Activated CD4-positive, alpha-beta T cell treated with anti-CD3 and anti-CD28 coated beads, Interleukin-2, amount 50 U/mL, for 4 hours (primary cell): Measurements from ENCODE around the gene SH3BP4.

ENCODE experiments used
- DNase-seq, 2 experiments: peaks; one replicate each; pipeline ENCODE4 v3.0.0-alpha.2; 2020

Gene SH3BP4

GRCh38 chr2:234983011-234983726 is 31.4 kb downstream of the SH3BP4 start:
- no peak for DNase-seq

- DNase-seq = no peak
These were observed 33.9 kb downstream of the SH3BP4 start for GRCh38 chr2:234985608-234986245.

DNA sequence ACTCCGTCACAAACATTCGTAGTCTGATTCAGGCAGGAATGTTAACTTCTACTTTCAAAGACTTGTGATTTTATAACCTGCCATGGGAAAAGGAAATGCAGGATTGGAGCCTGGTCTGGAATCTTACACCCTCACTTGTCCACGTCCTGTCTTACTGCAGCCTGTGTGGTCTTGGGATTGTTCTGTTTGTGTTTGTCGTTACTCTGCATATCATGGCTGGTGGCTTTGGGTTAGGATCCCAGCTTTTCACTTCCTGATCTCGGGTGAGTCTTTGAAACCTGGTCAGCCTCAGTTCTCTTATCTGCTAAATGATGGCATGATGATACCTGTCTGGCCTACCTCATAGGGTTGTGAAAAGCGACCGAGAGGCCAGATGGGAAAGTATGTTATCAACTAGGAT is 34.6 kb downstream of the SH3BP4 start:
- no peak for DNase-seq

- no peak for DNase-seq
These were observed 35.3 kb downstream of the SH3BP4 start for GRCh38 chr2:234986876-234987720.

DNA sequence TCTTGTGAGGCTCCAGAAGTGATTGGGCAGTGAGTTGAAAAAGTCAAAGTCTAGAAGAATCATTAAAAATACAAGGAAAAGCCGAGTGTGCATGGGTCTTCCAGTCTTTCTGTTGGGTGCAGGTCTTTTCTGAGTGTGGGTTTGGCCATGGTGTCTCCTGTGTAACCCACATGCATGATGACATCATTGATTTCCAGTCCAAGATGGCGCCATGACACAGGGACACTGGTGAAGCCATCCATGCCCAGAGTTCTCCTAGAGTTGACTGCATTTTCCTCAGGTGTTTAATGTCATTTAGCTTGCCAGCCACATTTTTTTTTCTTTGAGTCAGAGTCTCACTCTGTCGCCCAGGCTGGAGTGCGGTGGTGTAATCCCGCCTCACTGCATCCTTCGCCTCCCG is 35.9 kb downstream of the SH3BP4 start:
- no peak for DNase-seq

DNA sequence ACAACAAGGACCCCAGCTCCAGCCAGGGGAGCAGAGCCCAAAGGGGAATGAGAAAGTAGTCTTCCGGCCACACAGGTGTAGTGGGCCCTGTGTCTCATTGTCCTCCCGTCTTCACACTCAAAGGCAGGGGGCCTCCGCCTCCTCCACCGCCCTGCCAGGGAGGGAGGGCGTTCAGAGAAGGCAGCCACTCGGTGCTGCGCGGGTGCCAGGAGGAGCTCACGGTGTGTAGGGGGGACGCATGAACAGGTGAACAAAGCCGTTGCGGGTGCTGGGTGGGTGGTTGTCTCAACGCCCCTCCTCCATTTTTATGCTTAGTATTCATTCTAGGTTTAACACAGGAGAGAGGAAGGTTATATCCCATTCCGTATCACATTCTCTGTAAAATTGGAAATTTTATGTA is 36.7 kb downstream of the SH3BP4 start:
- DNase-seq = no peak

DNA sequence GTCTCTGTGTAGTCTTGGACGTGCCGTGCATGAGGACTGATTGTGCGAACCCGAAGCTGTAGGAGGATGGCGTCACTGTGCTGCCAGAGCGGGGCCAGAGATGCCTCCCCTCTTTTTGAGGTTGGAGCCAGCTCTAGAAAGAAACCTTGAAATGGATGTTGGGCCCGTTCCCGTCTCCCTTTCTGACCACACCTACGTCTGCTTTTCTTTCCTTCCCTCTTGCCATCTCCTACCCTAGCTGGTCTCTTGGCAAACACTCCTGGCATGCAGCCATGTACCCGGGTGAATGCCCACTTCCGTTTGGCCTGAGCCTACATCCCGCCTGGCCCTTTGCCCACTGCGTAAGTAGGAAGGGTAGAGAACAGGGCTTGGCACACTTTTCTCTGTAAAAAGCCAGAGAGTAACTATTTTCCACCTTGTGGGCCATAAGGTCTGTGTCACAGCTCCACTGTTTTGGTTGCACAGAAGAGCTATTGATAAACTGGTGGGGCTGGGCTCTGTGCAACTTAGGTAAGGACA is 37.4 kb downstream of the SH3BP4 start:
- DNase-seq = no peak

DNA sequence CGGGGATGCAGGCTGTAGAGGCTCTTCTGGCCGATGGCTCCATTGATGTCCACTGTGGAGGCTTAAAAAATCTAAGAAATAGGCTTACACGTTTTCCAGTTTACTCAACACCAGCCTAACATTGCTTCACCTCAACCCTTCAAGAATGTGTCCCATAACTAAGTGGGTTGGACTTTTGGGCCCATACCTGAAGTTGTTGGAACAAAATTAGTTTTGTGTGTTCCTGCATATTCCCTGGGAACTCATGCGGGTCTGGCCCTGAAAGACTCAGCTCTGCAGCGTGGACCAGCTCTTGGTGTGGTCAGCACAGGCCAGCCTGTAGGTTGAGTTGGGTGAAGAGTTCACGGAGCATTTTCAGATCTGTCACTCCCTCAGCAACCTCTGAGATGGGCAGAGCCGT is 38.5 kb downstream of the SH3BP4 start:
- DNase-seq = no peak

DNA sequence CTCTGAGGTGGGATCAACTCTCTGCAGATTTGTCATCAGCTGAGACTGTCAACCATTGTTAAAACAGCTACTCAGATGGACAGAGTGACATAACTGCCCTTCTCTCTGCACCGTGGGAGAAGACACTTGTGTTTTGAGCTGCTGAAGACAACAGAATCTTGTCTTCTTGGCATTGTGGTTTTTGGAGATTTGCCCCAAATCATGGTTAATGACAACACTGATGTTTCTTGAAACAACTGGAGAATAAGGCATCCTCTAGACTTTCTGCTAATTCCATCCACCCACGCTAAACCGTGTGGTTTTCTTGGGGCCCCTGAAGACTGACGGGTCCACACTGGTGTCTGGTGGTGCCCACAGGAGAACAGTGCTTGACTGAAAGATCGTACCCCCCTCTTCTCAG is 39.5 kb downstream of the SH3BP4 start:
- DNase-seq = no peak

GRCh38 chr2:234991793-234992192 is 40.0 kb downstream of the SH3BP4 start:
- DNase-seq = no peak

DNA sequence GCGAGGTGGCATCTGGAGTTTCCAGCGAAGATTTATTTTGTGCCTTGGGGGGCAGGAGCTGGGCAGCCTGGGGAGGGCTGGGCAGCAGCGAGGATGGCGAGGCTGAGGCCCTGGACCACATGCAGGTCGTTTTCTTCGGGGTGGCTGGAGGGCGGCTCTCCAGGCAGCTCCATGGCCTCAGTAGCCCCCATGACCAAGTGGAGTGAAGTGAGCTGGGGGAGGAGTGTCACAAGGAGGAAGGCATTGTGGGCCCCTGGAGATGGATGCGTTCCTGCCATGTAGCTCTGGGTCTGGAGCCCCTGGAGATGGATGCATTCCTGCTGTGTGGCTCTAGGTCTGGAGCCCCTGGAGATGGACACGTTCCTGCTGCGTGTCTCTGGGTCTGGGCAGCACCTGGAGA is 40.4 kb downstream of the SH3BP4 start:
- DNase-seq = no peak

- no peak for DNase-seq
These were observed 41.0 kb downstream of the SH3BP4 start for GRCh38 chr2:234992624-234993349.

DNA sequence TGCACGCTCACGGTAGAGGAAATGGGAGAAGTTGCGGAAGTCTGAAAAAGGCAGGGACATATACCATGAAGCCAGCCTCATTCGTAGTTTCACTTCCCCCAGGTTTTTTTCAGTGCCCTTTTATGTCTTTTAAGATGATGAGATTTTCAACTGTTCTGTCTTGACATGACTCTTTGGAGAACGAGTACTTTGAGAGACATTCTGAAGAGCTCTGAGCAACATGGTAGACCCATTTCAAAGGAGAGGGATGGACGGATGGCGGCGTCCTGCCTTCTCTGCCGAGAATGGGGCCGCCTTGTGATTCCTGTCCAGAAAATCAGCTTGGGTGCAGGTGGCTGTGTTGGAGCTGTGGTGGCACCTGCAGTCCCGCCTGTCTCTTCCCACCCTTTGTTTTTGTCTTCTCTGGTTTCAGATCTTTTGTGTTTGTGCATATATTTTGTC is 41.7 kb downstream of the SH3BP4 start:
- no peak for DNase-seq

- no peak for DNase-seq
These were observed 42.9 kb downstream of the SH3BP4 start for GRCh38 chr2:234994438-234995321.

- no peak for DNase-seq
These were observed 43.7 kb downstream of the SH3BP4 start for GRCh38 chr2:234995332-234996068.

- no peak for DNase-seq
These were observed 44.5 kb downstream of the SH3BP4 start for GRCh38 chr2:234996069-234996940.

- DNase-seq = no peak
These were observed 45.1 kb downstream of the SH3BP4 start for GRCh38 chr2:234996941-234997270.

- DNase-seq = no peak
These were observed 45.6 kb downstream of the SH3BP4 start for GRCh38 chr2:234997389-234997788.

- no peak for DNase-seq
These were observed 46.8 kb downstream of the SH3BP4 start for GRCh38 chr2:234998404-234999211.
